ENCODE measurements around the gene TMEM117. TPM values are rescaled to one million over a fixed set of nuclear protein-coding genes. Genes with fewer than 3 reads are reported as not detected.

TMEM117 gene
- total RNA-seq, 6 experiments from 2014 or later, result 5.5 to 8.8 (median 7.0) TPM

- H3K27me3 Mint-ChIP-seq (ENCODE audit: insufficient read depth), result no peaks in the 10 kb centered on the region
- H3K4me1 Mint-ChIP-seq (ENCODE audit: low read depth), result peaks cover 10% of the 10 kb centered on the region
- DNase-seq, result no peak
- H3K36me3 Mint-ChIP-seq (ENCODE audit: low read depth), result no peaks in the 10 kb centered on the region
- H3K4me3 Mint-ChIP-seq, result no peak overlapping the region
- no peak overlapping the region for H3K27ac Mint-ChIP-seq
- H3K9me3 Mint-ChIP-seq, result no peaks in the 10 kb centered on the region
- no peak for TF ChIP-seq CTCF (IDR thresholded peaks at IDR 0.05)
These were observed 321.5 kb downstream of the TMEM117 start for GRCh38 chr12:44157359-44157758.

- Mint-ChIP-seq H3K36me3 (ENCODE audit: low read depth) (no peaks in the 10 kb centered on the region), H3K4me3 (no peak overlapping the region), H3K9me3 (no peaks in the 10 kb centered on the region), H3K4me1 (ENCODE audit: low read depth) (peaks cover 6% of the 10 kb centered on the region), H3K27ac (no peak overlapping the region), H3K27me3 (ENCODE audit: insufficient read depth) (no peaks in the 10 kb centered on the region)
- no peak for TF ChIP-seq CTCF (IDR thresholded peaks at IDR 0.05)
- DNase-seq, result no peak
These were observed 322.9 kb downstream of the TMEM117 start for GRCh38 chr12:44158746-44159145.

- no peak overlapping the region for H3K4me3 Mint-ChIP-seq
- DNase-seq, result no peak
- H3K36me3 Mint-ChIP-seq (ENCODE audit: low read depth), result no peaks in the 10 kb centered on the region
- no peak for TF ChIP-seq CTCF (IDR thresholded peaks at IDR 0.05)
- H3K9me3 Mint-ChIP-seq, result no peaks in the 10 kb centered on the region
- peaks cover 2% of the 10 kb centered on the region for H3K4me1 Mint-ChIP-seq (ENCODE audit: low read depth)
- H3K27me3 Mint-ChIP-seq (ENCODE audit: insufficient read depth), result no peaks in the 10 kb centered on the region
- H3K27ac Mint-ChIP-seq, result no peak overlapping the region
These were observed 323.3 kb downstream of the TMEM117 start for GRCh38 chr12:44159216-44159615.

GRCh38 chr12:44159862-44160261 is 324.0 kb downstream of the TMEM117 start:
- no peak for DNase-seq
- H3K36me3 Mint-ChIP-seq (ENCODE audit: low read depth), result no peaks in the 10 kb centered on the region
- no peaks in the 10 kb centered on the region for H3K4me1 Mint-ChIP-seq (ENCODE audit: low read depth)
- no peak for TF ChIP-seq CTCF (IDR thresholded peaks at IDR 0.05)
- H3K4me3 Mint-ChIP-seq, result no peak overlapping the region
- no peaks in the 10 kb centered on the region for H3K9me3 Mint-ChIP-seq
- H3K27ac Mint-ChIP-seq, result no peak overlapping the region
- no peaks in the 10 kb centered on the region for H3K27me3 Mint-ChIP-seq (ENCODE audit: insufficient read depth)

GRCh38 chr12:44162961-44163360 is 327.1 kb downstream of the TMEM117 start:
- Mint-ChIP-seq H3K36me3 (ENCODE audit: low read depth) (no peaks in the 10 kb centered on the region), H3K27me3 (ENCODE audit: insufficient read depth) (no peaks in the 10 kb centered on the region), H3K4me1 (ENCODE audit: low read depth) (no peaks in the 10 kb centered on the region), H3K27ac (no peak overlapping the region), H3K4me3 (no peak overlapping the region), H3K9me3 (no peaks in the 10 kb centered on the region)
- DNase-seq, result no peak
- TF ChIP-seq CTCF (IDR thresholded peaks at IDR 0.05), result no peak

GRCh38 chr12:44174053-44174452 is 338.2 kb downstream of the TMEM117 start:
- no peak overlapping the region for H3K27ac Mint-ChIP-seq
- no peaks in the 10 kb centered on the region for H3K9me3 Mint-ChIP-seq
- no peak for TF ChIP-seq CTCF (IDR thresholded peaks at IDR 0.05)
- peaks cover 2% of the 10 kb centered on the region; the same call in 1 of the 2 replicates for H3K27me3 Mint-ChIP-seq (ENCODE audit: insufficient read depth)
- no peak for DNase-seq
- no peaks in the 10 kb centered on the region for H3K4me1 Mint-ChIP-seq (ENCODE audit: low read depth)
- no peaks in the 10 kb centered on the region for H3K36me3 Mint-ChIP-seq (ENCODE audit: low read depth)
- H3K4me3 Mint-ChIP-seq, result no peak overlapping the region

Data from HFFc6 (cell line).